OCI-LY1 (cell line): ENCODE results near the gene CAMKK1.

ENCODE experiments used
- CTCF ChIP-seq: fragments of 200-600 bp; sonication (generic), shearing (Covaris generic); IDR thresholded peaks from 2 replicates; pipeline ENCODE4 v1.5.1; 2017; ENCODE audit warnings: mild to moderate bottlenecking, antibody characterized with exemption, low read length, moderate library complexity, mixed read lengths
- EZH2 ChIP-seq: fragments of 200-600 bp; sonication (generic), shearing (Covaris generic); IDR thresholded peaks from 2 replicates; pipeline ENCODE4 v1.8.0; 2017; ENCODE audit warnings: borderline replicate concordance, mixed run types, mild to moderate bottlenecking, antibody characterized with exemption, low read length, moderate library complexity, mixed read lengths

- TF ChIP-seq CTCF (no peak), EZH2 (no peak)
Measured at GRCh38 chr17:3896108-3896967, 3.5 kb upstream of the CAMKK1 start.
